GM18499 (cell line): ENCODE results near the gene MIGA2.

Experiments
- ATAC-seq: cut with Tn5 transposase; IDR thresholded peaks from one replicate; pipeline ENCODE4 v1.9.1; 2021; ENCODE audit warnings: moderate number of reproducible peaks; ENCODE audit not compliant: insufficient read depth, unreplicated experiment

Gene MIGA2

GRCh38 chr9:129094387-129095169, 58.2 kb downstream of the MIGA2 start:
- no peak for ATAC-seq

GRCh38 chr9:129095170-129095667, 58.8 kb downstream of the MIGA2 start:
- ATAC-seq = no peak

- no peak for ATAC-seq
Measured at GRCh38 chr9:129095908-129096307, 59.5 kb downstream of the MIGA2 start.

- ATAC-seq = no peak
Measured at GRCh38 chr9:129097671-129098306, 61.4 kb downstream of the MIGA2 start.

GRCh38 chr9:129098328-129098727, 61.9 kb downstream of the MIGA2 start:
- no peak for ATAC-seq

- ATAC-seq = no peak
Measured at GRCh38 chr9:129100383-129101169, 64.2 kb downstream of the MIGA2 start.

GRCh38 chr9:129101279-129101678, 64.9 kb downstream of the MIGA2 start:
- ATAC-seq = no peak

- no peak for ATAC-seq
Measured at GRCh38 chr9:129102095-129102525, 65.7 kb downstream of the MIGA2 start.

GRCh38 chr9:129102791-129103594, 66.6 kb downstream of the MIGA2 start:
- ATAC-seq = no peak

GRCh38 chr9:129103595-129103965, 67.2 kb downstream of the MIGA2 start:
- ATAC-seq = no peak

- no peak for ATAC-seq
Measured at GRCh38 chr9:129104051-129104450, 67.6 kb downstream of the MIGA2 start.

GRCh38 chr9:129105857-129106694, 69.7 kb downstream of the MIGA2 start:
- no peak for ATAC-seq

GRCh38 chr9:129107651-129108050, 71.2 kb downstream of the MIGA2 start:
- no peak for ATAC-seq

- no peak for ATAC-seq
Measured at GRCh38 chr9:129108083-129108804, 71.8 kb downstream of the MIGA2 start.

GRCh38 chr9:129108805-129109536, 72.5 kb downstream of the MIGA2 start:
- no peak for ATAC-seq

GRCh38 chr9:129109537-129109903, 73.1 kb downstream of the MIGA2 start:
- no peak for ATAC-seq

- no peak for ATAC-seq
Measured at GRCh38 chr9:129109952-129110739, 73.7 kb downstream of the MIGA2 start.
